HepG2 (cell line): Measurements from ENCODE around the gene SPTBN4. TPM values are rescaled to one million over a fixed set of nuclear protein-coding genes. Genes with fewer than 3 reads are reported as not detected.

Source experiments
- AHR ChIP-seq: IDR thresholded peaks from 2 replicates; pipeline ENCODE4 v1.6.1; 2018; ENCODE audit warnings: missing genetic modification reagents, missing compliant biosample characterization
- KLF12 ChIP-seq: sonication (generic); formaldehyde crosslinking; IDR thresholded peaks from 2 replicates; pipeline ENCODE4 v1.4.0; 2020; ENCODE audit warnings: missing genetic modification reagents, borderline replicate concordance
- MEF2D ChIP-seq: sonication (generic); formaldehyde crosslinking; IDR thresholded peaks from 2 replicates; pipeline ENCODE4 v1.5.1; 2020; ENCODE audit warnings: mild to moderate bottlenecking, missing genetic modification reagents
- MEIS2 ChIP-seq: sonication (generic); formaldehyde crosslinking; IDR thresholded peaks from 2 replicates; pipeline ENCODE4 v1.9.0; 2021; ENCODE audit warnings: mild to moderate bottlenecking, missing genetic modification reagents
- MTA3 ChIP-seq: sonication (generic); formaldehyde crosslinking; IDR thresholded peaks from 2 replicates; pipeline ENCODE4 v1.4.0; 2020; ENCODE audit warnings: missing genetic modification reagents
- RORA ChIP-seq: sonication (generic); formaldehyde crosslinking; IDR thresholded peaks from 2 replicates; pipeline ENCODE4 v1.5.0; 2020; ENCODE audit warnings: mild to moderate bottlenecking, missing genetic modification reagents, moderate library complexity
- SCMH1 ChIP-seq: sonication (generic); formaldehyde crosslinking; IDR thresholded peaks from 2 replicates; pipeline ENCODE4 v1.9.0; 2021; ENCODE audit warnings: missing genetic modification reagents, mild to moderate bottlenecking, borderline replicate concordance
- SNRNP70 ChIP-seq: fragments of 200-400 bp; formaldehyde crosslinking; IDR thresholded peaks from 2 replicates; pipeline ENCODE4 v1.6.1; 2017; ENCODE audit warnings: mild to moderate bottlenecking, low read depth, low read length, moderate library complexity
- SYNCRIP ChIP-seq: fragments of 200-400 bp; formaldehyde crosslinking; IDR thresholded peaks from 2 replicates; pipeline ENCODE4 v1.6.1; 2018; ENCODE audit warnings: mild to moderate bottlenecking, low read depth, low read length; ENCODE audit not compliant: insufficient read depth
- ZBTB8A ChIP-seq: sonication (generic); formaldehyde crosslinking; IDR thresholded peaks from 2 replicates; pipeline ENCODE4 v1.4.0; 2020; ENCODE audit warnings: mild to moderate bottlenecking, low read depth, missing genetic modification reagents, borderline replicate concordance
- ZFP37 ChIP-seq: sonication (generic); formaldehyde crosslinking; IDR thresholded peaks from 2 replicates; pipeline ENCODE4 v1.4.0; 2020; ENCODE audit warnings: missing genetic modification reagents, borderline replicate concordance
- ZIK1 ChIP-seq: sonication (generic); formaldehyde crosslinking; IDR thresholded peaks from 2 replicates; pipeline ENCODE4 v1.5.0; 2020; ENCODE audit warnings: mild to moderate bottlenecking, low read depth, missing genetic modification reagents, borderline replicate concordance
- ZNF543 ChIP-seq: sonication (generic); formaldehyde crosslinking; IDR thresholded peaks from 2 replicates; pipeline ENCODE4 v1.4.0; 2020; ENCODE audit warnings: mild to moderate bottlenecking, missing genetic modification reagents
- ZNF552 ChIP-seq: sonication (generic); formaldehyde crosslinking; IDR thresholded peaks from 2 replicates; pipeline ENCODE4 v1.9.0; 2022; ENCODE audit warnings: missing genetic modification reagents, mild to moderate bottlenecking, borderline replicate concordance
- ZNF598 ChIP-seq: sonication (generic); formaldehyde crosslinking; IDR thresholded peaks from 2 replicates; pipeline ENCODE4 v1.5.1; 2020; ENCODE audit warnings: mild to moderate bottlenecking, missing genetic modification reagents, borderline replicate concordance
- ZNF75D ChIP-seq: sonication (generic); formaldehyde crosslinking; IDR thresholded peaks from 2 replicates; pipeline ENCODE4 v1.8.1; 2023; ENCODE audit warnings: missing genetic modification reagents, mild to moderate bottlenecking, borderline replicate concordance
- polyA plus RNA-seq, 8 experiments: library from polyadenylated mRNA; depleted of rRNA in 3 of 8; stranded (reverse) in 7 of 8; unstranded in 1 of 8; fragments of >200 nt; fragmentation: Illumina TruSeq in 4 of 8; extraction: Trizol in 4 of 8; gene quantifications; 2 replicates each; pipeline versions ENCODE4 v1.2.1 to v1.2.3, GENCODE V29; 2011 to 2016; ENCODE audit warnings: low read depth in 4 of 8, missing spikeins in 1 of 8, mixed read lengths in 1 of 8; ENCODE audit not compliant: insufficient read depth in 1 of 8
- total RNA-seq, 5 experiments: library from RNA; depleted of rRNA; stranded (reverse); fragments of >200 nt; fragmentation: Illumina TruSeq; extraction: Trizol; gene quantifications; 2 replicates each; pipeline ENCODE4 v1.2.3, GENCODE V29; 2016; ENCODE audit warnings: low read depth in 1 of 5
- TF ChIP-seq, protein P1 (sequence below): sonication (generic); formaldehyde crosslinking; IDR thresholded peaks from 2 replicates; pipeline ENCODE4 v1.4.0; 2020; ENCODE audit warnings: mild to moderate bottlenecking, low read depth, missing genetic modification reagents
- TF ChIP-seq, protein P2 (sequence below): sonication (generic); formaldehyde crosslinking; IDR thresholded peaks from 2 replicates; pipeline ENCODE4 v1.4.0; 2020; ENCODE audit warnings: missing genetic modification reagents
- TF ChIP-seq, protein P3 (sequence below), 2 experiments: sonication (generic) in 1 of 2; formaldehyde crosslinking in 1 of 2; IDR thresholded peaks; 2 replicates each; pipeline versions ENCODE4 v1.5.1 to v1.6.1; 2011 to 2020; ENCODE audit warnings: borderline replicate concordance in 1 of 2, low read depth in 1 of 2, low read length in 1 of 2, mild to moderate bottlenecking in 1 of 2, missing genetic modification reagents in 1 of 2, moderate library complexity in 1 of 2
- TF ChIP-seq, protein P4 (sequence below): IDR thresholded peaks from 2 replicates; pipeline ENCODE4 v1.6.1; 2016; ENCODE audit warnings: low read depth, control low read depth

SPTBN4 gene
- total and polyA plus RNA-seq, 2 of the 13 experiments (the other 11 are each of a cell fraction or from before 2014, with no cell fraction given) = 0.11 TPM

DNA sequence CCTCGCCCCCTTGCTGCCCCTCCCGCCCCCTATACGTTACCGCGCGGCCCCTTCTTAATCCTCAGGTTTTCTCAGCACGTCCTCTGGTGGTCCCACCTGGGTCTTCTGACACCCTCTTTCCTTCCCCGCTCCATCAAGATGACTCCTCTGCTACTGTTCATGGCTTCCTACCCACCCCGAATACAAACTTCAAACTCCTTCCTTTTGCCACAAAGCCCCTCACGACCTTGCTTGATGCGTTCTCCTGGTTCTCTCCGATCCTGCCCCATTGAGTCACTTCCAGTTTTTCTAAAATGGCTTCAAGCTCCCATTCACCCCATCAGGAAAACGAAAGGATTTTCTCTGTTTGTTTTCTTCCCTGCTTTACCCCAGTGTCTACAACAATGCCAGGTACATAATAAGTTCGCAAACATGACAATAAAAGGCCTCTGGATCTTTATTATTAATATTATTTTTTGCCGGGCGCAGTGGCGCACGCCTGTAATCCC, 21.9 kb upstream of the SPTBN4 start (continued):
- TF ChIP-seq SCMH1 (no peak), SYNCRIP (no peak), SNRNP70 (no peak), RORA (CRISPR knock-in tag) (no peak), MEF2D (CRISPR knock-in tag) (no peak), ZBTB8A (CRISPR knock-in tag) (no peak), ZNF543 (CRISPR knock-in tag) (0 out of 2 replicates have a peak, but pooled peaks have one; percentile 24), ZNF598 (CRISPR knock-in tag) (no peak), ZFP37 (CRISPR knock-in tag) (no peak), ZIK1 (CRISPR knock-in tag) (no peak), ZNF75D (CRISPR knock-in tag) (no peak), KLF12 (no peak), MTA3 (CRISPR knock-in tag) (no peak), AHR (no peak), ZNF552 (CRISPR knock-in tag) (no peak), MEIS2 (CRISPR knock-in tag) (no peak)
- TF ChIP-seq, protein P1, sequence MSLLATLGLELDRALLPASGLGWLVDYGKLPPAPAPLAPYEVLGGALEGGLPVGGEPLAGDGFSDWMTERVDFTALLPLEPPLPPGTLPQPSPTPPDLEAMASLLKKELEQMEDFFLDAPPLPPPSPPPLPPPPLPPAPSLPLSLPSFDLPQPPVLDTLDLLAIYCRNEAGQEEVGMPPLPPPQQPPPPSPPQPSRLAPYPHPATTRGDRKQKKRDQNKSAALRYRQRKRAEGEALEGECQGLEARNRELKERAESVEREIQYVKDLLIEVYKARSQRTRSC (CRISPR knock-in tag) = no peak
- TF ChIP-seq, protein P2, sequence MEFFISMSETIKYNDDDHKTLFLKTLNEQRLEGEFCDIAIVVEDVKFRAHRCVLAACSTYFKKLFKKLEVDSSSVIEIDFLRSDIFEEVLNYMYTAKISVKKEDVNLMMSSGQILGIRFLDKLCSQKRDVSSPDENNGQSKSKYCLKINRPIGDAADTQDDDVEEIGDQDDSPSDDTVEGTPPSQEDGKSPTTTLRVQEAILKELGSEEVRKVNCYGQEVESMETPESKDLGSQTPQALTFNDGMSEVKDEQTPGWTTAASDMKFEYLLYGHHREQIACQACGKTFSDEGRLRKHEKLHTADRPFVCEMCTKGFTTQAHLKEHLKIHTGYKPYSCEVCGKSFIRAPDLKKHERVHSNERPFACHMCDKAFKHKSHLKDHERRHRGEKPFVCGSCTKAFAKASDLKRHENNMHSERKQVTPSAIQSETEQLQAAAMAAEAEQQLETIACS (CRISPR knock-in tag) = no peak
- TF ChIP-seq, protein P3, sequence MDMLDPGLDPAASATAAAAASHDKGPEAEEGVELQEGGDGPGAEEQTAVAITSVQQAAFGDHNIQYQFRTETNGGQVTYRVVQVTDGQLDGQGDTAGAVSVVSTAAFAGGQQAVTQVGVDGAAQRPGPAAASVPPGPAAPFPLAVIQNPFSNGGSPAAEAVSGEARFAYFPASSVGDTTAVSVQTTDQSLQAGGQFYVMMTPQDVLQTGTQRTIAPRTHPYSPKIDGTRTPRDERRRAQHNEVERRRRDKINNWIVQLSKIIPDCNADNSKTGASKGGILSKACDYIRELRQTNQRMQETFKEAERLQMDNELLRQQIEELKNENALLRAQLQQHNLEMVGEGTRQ (IDR thresholded peaks at IDR 0.05; ENCODE audit: low read depth, low read length) = no peak
- TF ChIP-seq, protein P3 (CRISPR knock-in tag; IDR thresholded peaks at IDR 0.05; ENCODE audit: borderline replicate concordance) = no peak
- TF ChIP-seq, protein P4, sequence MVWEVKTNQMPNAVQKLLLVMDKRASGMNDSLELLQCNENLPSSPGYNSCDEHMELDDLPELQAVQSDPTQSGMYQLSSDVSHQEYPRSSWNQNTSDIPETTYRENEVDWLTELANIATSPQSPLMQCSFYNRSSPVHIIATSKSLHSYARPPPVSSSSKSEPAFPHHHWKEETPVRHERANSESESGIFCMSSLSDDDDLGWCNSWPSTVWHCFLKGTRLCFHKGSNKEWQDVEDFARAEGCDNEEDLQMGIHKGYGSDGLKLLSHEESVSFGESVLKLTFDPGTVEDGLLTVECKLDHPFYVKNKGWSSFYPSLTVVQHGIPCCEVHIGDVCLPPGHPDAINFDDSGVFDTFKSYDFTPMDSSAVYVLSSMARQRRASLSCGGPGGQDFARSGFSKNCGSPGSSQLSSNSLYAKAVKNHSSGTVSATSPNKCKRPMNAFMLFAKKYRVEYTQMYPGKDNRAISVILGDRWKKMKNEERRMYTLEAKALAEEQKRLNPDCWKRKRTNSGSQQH (CRISPR knock-in tag) = 0 out of 2 replicates have a peak, but pooled peaks have one; percentile 47
